Upper lobe of right lung (tissue), 1 donor: Measurements from ENCODE around the gene LINC00237. TPM values are rescaled to one million over a fixed set of nuclear protein-coding genes. Genes with fewer than 3 reads are reported as not detected.

ENCODE experiments used
- ATAC-seq: fragments of 200-7000 bp; cut with Tn5 transposase; one replicate; pipeline ENCODE4 v1.9.1; 2020; ENCODE audit warnings: mild to moderate bottlenecking, moderate library complexity
- DNase-seq: peaks from one replicate; pipeline ENCODE4 v3.0.0-alpha.2; 2020
- H3K27ac ChIP-seq: fragments of 200-600 bp; one replicate; pipeline ENCODE4 v1.8.0; 2022
- H3K27me3 ChIP-seq: fragments of 200-600 bp; one replicate; pipeline ENCODE4 v1.8.0; 2022; ENCODE audit warnings: mild to moderate bottlenecking
- H3K36me3 ChIP-seq: fragments of 200-600 bp; one replicate; pipeline ENCODE4 v1.8.0; 2022
- H3K4me1 ChIP-seq: fragments of 200-600 bp; one replicate; pipeline ENCODE4 v1.8.0; 2022
- H3K4me3 ChIP-seq: fragments of 200-600 bp; one replicate; pipeline ENCODE4 v1.8.0; 2022; ENCODE audit warnings: mild to moderate bottlenecking
- H3K9me3 ChIP-seq: fragments of 200-600 bp; one replicate; pipeline ENCODE4 v1.8.0; 2022
- CTCF ChIP-seq: fragments of 200-600 bp; IDR thresholded peaks from one replicate; pipeline ENCODE4 v1.8.0; 2022; ENCODE audit warnings: antibody characterized with exemption
- intact Hi-C: fragments of 100-400 bp; cut with DNase I; formaldehyde crosslinking; loops from one replicate; pipeline ENCODE4 v1.11.0; 2022
- total RNA-seq: library from RNA; stranded (reverse); fragmentation: NEBNext Ultra II Directional; extraction: Animal tissue kit (Norgen Biotek cat#: 25700); gene quantifications from one replicate; pipeline ENCODE4 v1.2.1, GENCODE V29; 2021
- donor health status: DM: no; HTN: yes; CAD: no; lungs with severe emphysema.

LINC00237 gene
- total RNA-seq, 1 donor from 2014 or later: not detected

GRCh38 chr20:21067255-21067654 lies 38.9 kb downstream of the LINC00237 start:
- Histone ChIP-seq H3K4me3 (no peak overlapping the region), H3K9me3 (no peaks in the 10 kb centered on the region), H3K27me3 (peaks cover 11% of the 10 kb centered on the region), H3K36me3 (no peaks in the 10 kb centered on the region), H3K4me1 (no peaks in the 10 kb centered on the region), H3K27ac (no peak overlapping the region)
- no peak for ATAC-seq
- intact Hi-C loops: no loop called here
- no peak for TF ChIP-seq CTCF
- no peak for DNase-seq

- Histone ChIP-seq H3K36me3 (no peaks in the 10 kb centered on the region), H3K27ac (no peak overlapping the region), H3K4me1 (no peaks in the 10 kb centered on the region), H3K9me3 (no peaks in the 10 kb centered on the region), H3K4me3 (no peak overlapping the region), H3K27me3 (peaks cover 11% of the 10 kb centered on the region)
- no peak for TF ChIP-seq CTCF
- intact Hi-C loops: no loop called here
- ATAC-seq (no peak), DNase-seq (no peak)
Observed at GRCh38 chr20:21064924-21065323, 41.2 kb downstream of the LINC00237 start.

- DNase-seq (no peak), ATAC-seq (no peak)
- peaks cover 15% of the 10 kb centered on the region for H3K27me3 ChIP-seq
- no peak for TF ChIP-seq CTCF
- intact Hi-C loops: no loop called here
- no peak overlapping the region for H3K27ac ChIP-seq
- no peaks in the 10 kb centered on the region for H3K36me3 ChIP-seq
- H3K9me3 ChIP-seq: no peaks in the 10 kb centered on the region
- no peaks in the 10 kb centered on the region for H3K4me1 ChIP-seq
- no peak overlapping the region for H3K4me3 ChIP-seq
Observed at GRCh38 chr20:21063276-21063675, 42.9 kb downstream of the LINC00237 start.

GRCh38 chr20:21053002-21053762 lies 53.0 kb downstream of the LINC00237 start:
- no peak overlapping the region for H3K27ac ChIP-seq
- intact Hi-C loops: no loop called here
- no peak overlapping the region for H3K4me3 ChIP-seq
- H3K36me3 ChIP-seq: no peaks in the 10 kb centered on the region
- no peaks in the 10 kb centered on the region for H3K4me1 ChIP-seq
- no peaks in the 10 kb centered on the region for H3K9me3 ChIP-seq
- TF ChIP-seq CTCF: no peak
- DNase-seq (no peak), ATAC-seq (no peak)
- peaks cover 13% of the 10 kb centered on the region for H3K27me3 ChIP-seq

- Histone ChIP-seq H3K27ac (no peak overlapping the region), H3K4me3 (no peak overlapping the region), H3K9me3 (no peaks in the 10 kb centered on the region), H3K36me3 (no peaks in the 10 kb centered on the region), H3K4me1 (no peaks in the 10 kb centered on the region), H3K27me3 (peaks cover 13% of the 10 kb centered on the region)
- intact Hi-C loops: no loop called here
- TF ChIP-seq CTCF: no peak
- ATAC-seq (no peak), DNase-seq (no peak)
Observed at GRCh38 chr20:21052686-21053001, 53.5 kb downstream of the LINC00237 start.

GRCh38 chr20:21052241-21052640 lies 53.9 kb downstream of the LINC00237 start:
- Histone ChIP-seq H3K9me3 (no peaks in the 10 kb centered on the region), H3K36me3 (no peaks in the 10 kb centered on the region), H3K27me3 (peaks cover 13% of the 10 kb centered on the region), H3K4me3 (no peak overlapping the region), H3K4me1 (no peaks in the 10 kb centered on the region), H3K27ac (no peak overlapping the region)
- DNase-seq (no peak), ATAC-seq (no peak)
- TF ChIP-seq CTCF: no peak
- intact Hi-C loops: no loop called here
